B cell (primary cell): ENCODE measurements around the gene DGCR2. TPM values are rescaled to one million over a fixed set of nuclear protein-coding genes. Genes with fewer than 3 reads are reported as not detected.

Experiments used
- ATAC-seq: fragments of 200-7000 bp; cut with Tn5 transposase; one replicate; pipeline ENCODE4 v1.10.0; 2021; ENCODE audit warnings: low read depth, mild to moderate bottlenecking, moderate number of reproducible peaks, moderate library complexity
- CTCF ChIA-PET: fragments of 350-600 bp; sonication (Branson Sonifier 250); formaldehyde crosslinking; loops from one replicate; lab custom pipeline; 2021; ENCODE audit warnings: antibody characterized with exemption, inconsistent platforms; lab: Charles Lee
- POLR2A ChIA-PET: fragments of 350-600 bp; sonication (Branson Sonifier 250); formaldehyde crosslinking; loops from one replicate; lab custom pipeline; 2021; ENCODE audit warnings: antibody characterized with exemption; lab: Charles Lee
- DNase-seq: peaks from one replicate; pipeline ENCODE4 v3.0.0; 2013
- H2AFZ ChIP-seq: 2 replicates; pipeline ENCODE4 v1.6.1; 2012; ENCODE audit warnings: mild to moderate bottlenecking, low read depth, low read length; ENCODE audit not compliant: insufficient read depth, poor library complexity, severe bottlenecking
- H3K27ac ChIP-seq, 2 donors: 1 replicate in 1 of 2; 2 replicates in 1 of 2; pipeline ENCODE4 v1.5.1; 2012 to 2013; ENCODE audit warnings: low read length in 2 of 2, mild to moderate bottlenecking in 2 of 2, moderate library complexity in 1 of 2
- H3K27me3 ChIP-seq, 4 experiments: fragments of 200-600 bp in 1 of 4; sonication (generic) in 1 of 4; replicated peaks in 1 of 4; 1 replicate in 2 of 4; 2 replicates in 2 of 4; pipeline versions ENCODE4 v1.6.1 to v1.7.0; 2013 to 2016; ENCODE audit warnings: low read length in 3 of 4, mild to moderate bottlenecking in 2 of 4, mixed read lengths in 1 of 4, moderate library complexity in 1 of 4; ENCODE audit not compliant: insufficient read depth in 4 of 4, control insufficient read depth in 3 of 4; ENCODE audit errors: control extremely low read depth in 1 of 4
- H3K36me3 ChIP-seq, 2 experiments: replicated peaks in 1 of 2; 1 replicate in 1 of 2; 2 replicates in 1 of 2; pipeline versions ENCODE4 v1.6.1 to v1.7.1; 2013; ENCODE audit warnings: low read length in 1 of 2; ENCODE audit not compliant: insufficient read depth in 2 of 2, control insufficient read depth in 1 of 2; ENCODE audit errors: control extremely low read depth in 1 of 2, extremely low read depth in 1 of 2
- H3K4me1 ChIP-seq, 2 donors: fragments of 200-600 bp in 1 of 2; sonication (generic) in 1 of 2; 1 replicate in 1 of 2; 2 replicates in 1 of 2; pipeline versions ENCODE4 v1.5.1 to v1.6.1; 2013 to 2017; ENCODE audit warnings: low read length in 2 of 2; ENCODE audit not compliant: control insufficient read depth in 2 of 2, insufficient read depth in 2 of 2
- H3K4me2 ChIP-seq: replicated peaks from 2 replicates; pipeline ENCODE3; 2012; ENCODE audit warnings: mild to moderate bottlenecking, low read depth, low read length; ENCODE audit not compliant: poor library complexity, severe bottlenecking
- H3K4me3 ChIP-seq, 5 experiments: fragments of 200-600 bp in 1 of 5; sonication (generic) in 1 of 5; 1 replicate in 3 of 5; 2 replicates in 2 of 5; pipeline versions ENCODE4 v1.5.1 to v1.7.0; 2011 to 2016; ENCODE audit warnings: low read length in 4 of 5, mild to moderate bottlenecking in 4 of 5, low read depth in 2 of 5, control low read depth in 1 of 5, moderate library complexity in 1 of 5; ENCODE audit not compliant: insufficient read depth in 1 of 5; ENCODE audit errors: control extremely low read depth in 1 of 5, extremely low read depth in 1 of 5
- H3K79me2 ChIP-seq: fragments of 200-600 bp; sonication (generic); one replicate; pipeline ENCODE4 v1.6.0; 2016; ENCODE audit warnings: low read length; ENCODE audit not compliant: control insufficient read depth, insufficient read depth
- H3K9ac ChIP-seq: fragments of 200-600 bp; sonication (generic); 2 replicates; pipeline ENCODE4 v1.6.1; 2017; ENCODE audit warnings: mild to moderate bottlenecking, low read length, moderate library complexity
- H3K9me3 ChIP-seq, 3 donors: one replicate each; pipeline versions ENCODE4 v1.6.1 to v1.7.1; 2013; ENCODE audit warnings: low read length in 2 of 3; ENCODE audit not compliant: control insufficient read depth in 2 of 3, insufficient read depth in 1 of 3; ENCODE audit errors: control extremely low read depth in 1 of 3
- H4K20me1 ChIP-seq: 2 replicates; pipeline ENCODE4 v1.6.0; 2012; ENCODE audit warnings: mild to moderate bottlenecking, low read length; ENCODE audit not compliant: insufficient read depth, control insufficient read depth, poor library complexity, severe bottlenecking
- H3K27ac Mint-ChIP-seq: one replicate; pipeline ENCODE4 v1.8.0; 2021; ENCODE audit warnings: mixed read lengths
- H3K27me3 Mint-ChIP-seq: one replicate; pipeline ENCODE4 v1.8.0; 2021; ENCODE audit warnings: mixed read lengths
- H3K4me1 Mint-ChIP-seq: one replicate; pipeline ENCODE4 v1.8.0; 2021; ENCODE audit warnings: mixed read lengths
- H3K4me3 Mint-ChIP-seq: one replicate; pipeline ENCODE4 v1.8.0; 2021; ENCODE audit warnings: mixed read lengths
- H3K9me3 Mint-ChIP-seq: one replicate; pipeline ENCODE4 v1.8.0; 2022; ENCODE audit warnings: mixed read lengths; ENCODE audit not compliant: insufficient read depth
- CTCF ChIP-seq: fragments of 200-600 bp; IDR thresholded peaks from one replicate; pipeline ENCODE4 v1.8.0; 2022; ENCODE audit warnings: antibody characterized with exemption, mild to moderate bottlenecking
- EZH2 ChIP-seq: IDR thresholded peaks from 2 replicates; pipeline ENCODE4 v1.6.1; 2012; ENCODE audit warnings: borderline replicate concordance, low read depth, mild to moderate bottlenecking, moderate library complexity, low read length; ENCODE audit not compliant: insufficient read depth, poor library complexity, severe bottlenecking
- WGBS: methylation state at CpG from one replicate; pipeline ENCODE4 v1.1.5; 2013; ENCODE audit warnings: missing lambda C conversion rate; ENCODE audit not compliant: insufficient coverage; 5-methylcytosine and 5-hydroxymethylcytosine counted together
- intact Hi-C: fragments of 100-400 bp; cut with micrococcal nuclease; formaldehyde crosslinking; loops from one replicate; pipeline ENCODE4 v1.10.0; 2022
- polyA plus RNA-seq: library from polyadenylated mRNA; depleted of rRNA; stranded (reverse); fragments of >200 nt; gene quantifications from 2 replicates; pipeline ENCODE4 v1.2.3, GENCODE V29; 2012
- total RNA-seq, 2 donors: library from RNA; stranded (reverse); fragments of 120-200 nt in 1 of 2; gene quantifications; 1 replicate in 1 of 2; 2 replicates in 1 of 2; pipeline versions ENCODE4 v1.2.3 to v1.2.4, GENCODE V29; 2013 to 2022

DGCR2 gene
- total and polyA plus RNA-seq, 2 donors (not counting 1 experiment from before 2014, with no cell fraction given) = 28.8 to 49.5 TPM

- H3K4me1 Mint-ChIP-seq = peaks cover 25% of the 10 kb centered on the region
- no peak overlapping the region for H3K27ac ChIP-seq
- H3K27me3 Mint-ChIP-seq = no peaks in the 10 kb centered on the region
- H3K4me3 Mint-ChIP-seq = no peak overlapping the region
- ATAC-seq (no peak), DNase-seq (no peak)
- no peaks in the 10 kb centered on the region for H3K9me3 Mint-ChIP-seq
- H3K36me3 ChIP-seq = peaks cover 8 to 27% of the 10 kb centered on the region in 2 experiments
- no peak overlapping the region for H3K4me2 ChIP-seq
- H3K27ac Mint-ChIP-seq = no peak overlapping the region
- no peaks in the 10 kb centered on the region for H3K27me3 ChIP-seq
- intact Hi-C loops = no loop called here
- no peak overlapping the region for H3K9ac ChIP-seq
- peaks cover 42% of the 10 kb centered on the region for H4K20me1 ChIP-seq
- WGBS = no CpG with 5 or more reads among the region's 3 CpGs
- H3K9me3 ChIP-seq = no peaks in the 10 kb centered on the region
- H2AFZ ChIP-seq = no peak overlapping the region
- H3K4me1 ChIP-seq = peaks cover 10 to 18% of the 10 kb centered on the region in 2 donors
- ChIA-PET CTCF (interaction anchor here (0.7 kb wide), 1 partner anchor 852 kb away, joined by 3 read pairs; no protein-coding TSS in a partner anchor), POLR2A (no interaction called here)
- TF ChIP-seq CTCF (no peak), EZH2 (no peak)
- H3K4me3 ChIP-seq = no peak overlapping the region
- peaks cover 43% of the 10 kb centered on the region for H3K79me2 ChIP-seq
Observed at GRCh38 chr22:19081351-19081750, 40.9 kb downstream of the DGCR2 start.

GRCh38 chr22:19080853-19081252, 41.4 kb downstream of the DGCR2 start:
- WGBS = 100% methylated on average over 2 of the region's 3 CpGs
- no peaks in the 10 kb centered on the region for H3K9me3 ChIP-seq
- peaks cover 43% of the 10 kb centered on the region for H3K79me2 ChIP-seq
- no peak for DNase-seq
- H3K4me3 ChIP-seq = no peak overlapping the region
- ChIA-PET CTCF (no interaction called here), POLR2A (no interaction called here)
- no peak overlapping the region for H3K27ac Mint-ChIP-seq
- H3K27me3 Mint-ChIP-seq = no peaks in the 10 kb centered on the region
- no peak overlapping the region for H2AFZ ChIP-seq
- no peaks in the 10 kb centered on the region for H3K9me3 Mint-ChIP-seq
- TF ChIP-seq CTCF (no peak), EZH2 (no peak)
- H3K4me3 Mint-ChIP-seq = no peak overlapping the region
- no peak overlapping the region for H3K9ac ChIP-seq
- H4K20me1 ChIP-seq = peaks cover 38% of the 10 kb centered on the region
- peaks cover 10 to 13% of the 10 kb centered on the region in 2 donors for H3K4me1 ChIP-seq
- no peak overlapping the region for H3K4me2 ChIP-seq
- ATAC-seq = no peak
- no peak overlapping the region for H3K27ac ChIP-seq
- H3K36me3 ChIP-seq = peaks cover 8 to 27% of the 10 kb centered on the region in 2 experiments
- H3K4me1 Mint-ChIP-seq = peaks cover 21% of the 10 kb centered on the region
- H3K27me3 ChIP-seq = no peaks in the 10 kb centered on the region
- intact Hi-C loops = no loop called here
